Measurements from ENCODE around the gene POU4F3.

Gene POU4F3

GRCh38 chr5:146388386-146388785, 49.7 kb downstream of the POU4F3 start:
- DNase-seq (ENCODE audit: low read depth, low spot score) = no peak

DNA sequence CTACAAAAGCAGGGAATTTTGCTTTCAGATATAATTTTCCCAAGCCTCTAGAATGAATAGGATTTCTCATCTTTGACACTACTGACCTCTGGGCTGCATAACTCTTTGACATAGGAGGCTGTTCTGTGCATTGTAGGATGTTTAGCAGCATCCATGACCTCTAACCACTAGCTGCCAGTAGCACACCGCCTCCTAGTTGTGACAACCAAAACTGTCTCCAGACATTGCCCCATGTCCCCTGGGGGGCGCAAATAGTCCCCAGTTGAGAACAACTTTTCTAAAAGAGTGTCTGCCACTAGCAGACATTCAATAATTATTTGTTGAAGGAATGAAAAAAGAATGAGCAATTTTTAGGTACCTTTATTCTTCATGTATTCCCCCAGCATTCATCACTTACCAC, 51.8 kb downstream of the POU4F3 start:
- no peak for DNase-seq (ENCODE audit: low read depth, low spot score)

More at GRCh38 chr5:146388386-146388785, 49.7 kb downstream of the POU4F3 start:
- no peak overlapping the region for H3K27ac ChIP-seq

More for the DNA sequence above, 51.8 kb downstream of the POU4F3 start:
- H3K27ac ChIP-seq = no peak overlapping the region

Measured in epithelial cell of prostate (primary cell).